GM12873 (cell line): Measurements from ENCODE around the gene PKDREJ.

Experiments
- TF ChIP-seq, protein P1 (sequence below): IDR thresholded peaks from 2 replicates; pipeline ENCODE4 v1.5.1; 2012; ENCODE audit warnings: low read depth, mild to moderate bottlenecking, moderate library complexity, low read length, control low read depth; ENCODE audit not compliant: insufficient read depth; ENCODE audit errors: missing control alignments

The PKDREJ gene

DNA sequence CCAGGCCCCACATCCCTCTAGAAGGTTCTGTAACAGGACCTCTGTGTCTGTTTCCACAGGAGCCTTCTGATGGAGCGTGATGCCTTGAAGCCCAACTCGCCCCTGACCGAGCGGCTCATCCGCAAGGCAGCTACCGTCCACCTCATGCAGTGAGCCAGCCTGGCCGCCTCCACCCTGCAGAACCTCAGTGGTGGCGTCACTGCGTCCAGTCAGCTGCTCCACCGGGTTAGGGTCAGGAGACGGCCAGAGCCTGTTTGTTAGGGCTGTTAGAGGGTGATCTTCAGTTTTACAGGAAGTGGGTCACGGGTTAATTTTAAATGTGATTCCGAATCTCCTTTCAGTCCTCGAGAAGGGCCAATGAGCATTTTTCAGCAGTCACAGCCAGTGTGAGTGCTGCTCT lies 29.6 kb upstream of the PKDREJ start:
- TF ChIP-seq, protein P1, sequence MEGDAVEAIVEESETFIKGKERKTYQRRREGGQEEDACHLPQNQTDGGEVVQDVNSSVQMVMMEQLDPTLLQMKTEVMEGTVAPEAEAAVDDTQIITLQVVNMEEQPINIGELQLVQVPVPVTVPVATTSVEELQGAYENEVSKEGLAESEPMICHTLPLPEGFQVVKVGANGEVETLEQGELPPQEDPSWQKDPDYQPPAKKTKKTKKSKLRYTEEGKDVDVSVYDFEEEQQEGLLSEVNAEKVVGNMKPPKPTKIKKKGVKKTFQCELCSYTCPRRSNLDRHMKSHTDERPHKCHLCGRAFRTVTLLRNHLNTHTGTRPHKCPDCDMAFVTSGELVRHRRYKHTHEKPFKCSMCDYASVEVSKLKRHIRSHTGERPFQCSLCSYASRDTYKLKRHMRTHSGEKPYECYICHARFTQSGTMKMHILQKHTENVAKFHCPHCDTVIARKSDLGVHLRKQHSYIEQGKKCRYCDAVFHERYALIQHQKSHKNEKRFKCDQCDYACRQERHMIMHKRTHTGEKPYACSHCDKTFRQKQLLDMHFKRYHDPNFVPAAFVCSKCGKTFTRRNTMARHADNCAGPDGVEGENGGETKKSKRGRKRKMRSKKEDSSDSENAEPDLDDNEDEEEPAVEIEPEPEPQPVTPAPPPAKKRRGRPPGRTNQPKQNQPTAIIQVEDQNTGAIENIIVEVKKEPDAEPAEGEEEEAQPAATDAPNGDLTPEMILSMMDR: no peak

DNA sequence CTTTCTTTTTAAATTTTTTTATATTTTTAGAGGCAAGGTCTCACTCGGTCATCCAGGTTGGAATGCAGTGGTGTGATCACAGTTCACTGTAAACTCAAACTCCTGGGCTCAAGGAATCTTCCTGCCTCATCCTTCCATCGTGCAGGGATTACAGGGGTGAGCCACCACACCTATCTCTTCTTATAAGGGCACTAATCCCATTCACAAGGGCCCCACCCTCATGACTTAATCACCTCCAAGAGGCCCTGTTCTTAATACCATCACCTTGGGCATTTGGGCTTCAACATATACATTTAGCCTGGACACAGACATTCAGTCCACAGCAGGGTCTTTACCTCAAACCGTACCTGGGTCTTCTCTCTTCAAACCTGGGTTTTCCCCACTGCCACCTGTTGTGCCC lies 29.0 kb upstream of the PKDREJ start:
- TF ChIP-seq, protein P1: no peak

DNA sequence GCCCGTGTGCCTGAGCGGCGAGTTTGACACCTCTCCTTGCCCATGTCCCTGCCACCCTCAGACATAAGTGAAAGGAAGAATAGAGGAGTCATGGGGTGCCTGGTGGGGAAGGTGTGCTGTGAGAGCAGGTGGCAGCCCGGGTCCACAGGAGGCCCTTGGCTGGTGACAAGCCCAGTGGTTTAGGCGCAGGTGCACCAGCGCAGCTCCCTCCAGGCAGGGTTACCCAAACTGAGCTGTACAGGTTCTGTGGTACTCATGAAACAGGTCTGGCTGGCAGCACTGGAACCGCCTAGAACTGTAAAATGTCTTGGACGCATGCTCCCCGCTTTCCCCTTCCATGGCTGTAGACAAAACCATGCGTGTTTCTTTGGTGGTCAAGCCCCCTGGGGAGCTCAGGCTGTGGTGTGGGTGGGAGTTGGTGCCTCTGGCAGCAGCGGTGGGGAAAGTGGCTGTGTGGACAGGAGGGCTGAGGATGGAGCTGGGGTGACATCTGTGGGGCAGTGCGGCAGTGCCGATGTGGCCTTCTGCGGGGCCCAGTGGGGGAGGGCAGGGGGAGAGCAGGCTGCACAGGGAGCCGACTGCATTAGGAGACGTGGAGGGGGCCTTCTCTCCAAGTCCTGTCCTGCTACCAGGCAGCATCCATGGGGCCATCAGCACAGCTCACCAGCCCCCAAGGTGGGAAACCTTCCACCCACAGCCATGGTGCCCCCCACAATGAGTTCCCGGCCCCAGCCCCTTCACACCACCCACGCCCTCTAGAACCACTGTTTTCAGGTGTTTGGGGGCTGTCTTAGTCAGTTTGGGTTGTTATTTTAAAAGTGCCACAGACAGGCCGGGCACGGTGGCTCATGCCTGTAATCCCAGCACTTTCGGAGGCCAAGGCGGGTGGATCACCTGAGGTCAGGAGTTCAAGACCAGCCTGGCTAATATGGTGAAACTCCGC lies 28.0 kb upstream of the PKDREJ start:
- TF ChIP-seq, protein P1: no peak

DNA sequence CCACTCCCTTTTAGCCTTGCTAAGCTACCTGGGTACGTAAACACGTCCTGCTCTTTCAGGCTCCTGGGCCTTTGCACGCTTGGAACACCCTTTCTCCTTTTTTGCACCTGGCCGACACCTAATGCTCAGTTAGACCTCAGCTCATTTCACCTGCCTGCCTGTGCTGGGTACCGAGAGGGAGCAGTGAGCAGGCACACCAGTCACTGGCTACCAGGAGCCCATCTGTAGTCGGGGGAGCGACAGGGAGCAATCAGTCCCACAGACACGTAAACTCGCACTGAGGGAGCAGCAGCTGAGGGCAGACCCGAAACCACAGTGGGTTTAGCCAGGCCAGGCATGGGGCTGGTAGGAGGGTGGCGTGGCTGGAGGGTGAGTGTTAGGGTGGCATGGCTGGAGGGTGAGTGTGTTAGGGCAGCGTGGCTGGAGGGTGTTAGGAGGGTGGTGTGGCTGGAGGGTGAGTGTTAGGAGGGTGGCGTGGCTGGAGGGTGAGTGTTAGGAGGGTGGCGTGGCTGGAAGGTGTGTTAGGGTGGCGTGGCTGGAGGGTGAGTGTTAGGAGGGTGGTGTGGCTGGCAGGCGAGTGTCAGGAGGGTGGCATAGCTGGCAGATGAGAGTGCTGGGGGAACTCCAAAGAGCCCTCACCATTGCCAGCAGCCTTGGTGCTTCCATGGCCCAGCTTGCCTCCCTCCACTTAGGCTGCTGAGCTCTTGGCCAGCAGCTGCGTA lies 27.1 kb upstream of the PKDREJ start:
- TF ChIP-seq, protein P1: no peak

DNA sequence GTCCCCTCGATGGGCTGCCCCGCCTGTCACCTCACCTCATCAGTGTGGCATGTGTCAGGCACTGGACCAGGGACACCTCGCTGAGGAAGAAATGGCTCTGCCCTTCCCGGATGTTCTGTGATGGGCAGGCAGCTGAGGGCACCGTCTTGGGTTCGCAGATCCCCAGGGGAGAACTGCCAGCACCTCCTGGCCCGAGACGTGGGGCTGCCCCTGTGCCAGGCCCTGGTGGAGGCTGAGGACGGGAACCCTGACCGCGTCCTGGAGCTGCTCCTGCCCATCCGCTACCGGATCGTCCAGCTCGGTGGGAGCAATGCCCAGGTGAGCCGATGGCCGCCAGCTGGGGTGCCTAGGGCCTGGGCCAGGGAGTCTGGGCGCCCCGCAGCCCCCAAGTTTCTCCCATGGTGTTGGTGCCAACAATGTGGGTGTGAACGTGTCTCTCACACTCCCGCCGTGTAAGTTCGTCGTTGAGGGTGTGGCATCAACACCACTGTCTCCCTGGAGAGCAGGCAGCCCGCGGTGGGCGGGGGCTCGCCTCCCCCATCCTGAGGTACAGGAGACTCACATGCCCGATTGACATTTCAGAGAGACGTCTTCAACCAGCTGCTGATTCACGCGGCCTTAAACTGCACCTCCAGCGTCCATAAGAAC lies 26.2 kb upstream of the PKDREJ start:
- TF ChIP-seq, protein P1: no peak

DNA sequence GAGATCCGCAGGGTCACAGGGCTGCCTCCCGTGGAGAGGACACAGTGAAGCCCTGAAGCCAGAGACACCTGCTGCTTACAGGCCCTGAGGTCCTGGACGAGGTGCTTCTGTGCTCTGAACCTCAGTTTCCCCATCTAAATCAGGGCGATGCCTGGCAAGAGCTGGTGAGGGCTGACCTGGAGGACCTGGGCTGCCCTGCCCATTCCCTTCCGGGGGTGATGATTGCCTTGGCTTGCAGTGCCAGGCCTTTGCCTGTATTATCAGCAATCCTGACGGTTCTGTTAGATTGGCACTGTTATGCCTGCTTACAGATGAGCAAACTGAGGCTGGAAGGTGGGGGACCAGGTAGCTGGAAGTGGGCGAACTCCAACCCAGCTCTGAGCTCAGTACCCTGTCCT lies 25.7 kb upstream of the PKDREJ start:
- TF ChIP-seq, protein P1: no peak
